Keratinocyte (primary cell): Measurements from ENCODE around the gene LRRC39. TPM values are rescaled to one million over a fixed set of nuclear protein-coding genes. Genes with fewer than 3 reads are reported as not detected.

Source experiments
- DNase-seq: peaks from one replicate; pipeline ENCODE4 v3.0.0-alpha.2; 2011; ENCODE audit warnings: low read depth, missing footprints, low spot score
- FAIRE-seq: peaks from 2 replicates; lab custom pipeline; 2011; peaks lifted over from hg19 to GRCh38; lab: Jason Lieb, UNC
- H2AFZ ChIP-seq: 2 replicates; pipeline ENCODE4 v1.6.0; 2012; ENCODE audit warnings: low read length, control low read depth, inconsistent platforms; ENCODE audit not compliant: control insufficient read depth
- H3K27ac ChIP-seq: 2 replicates; pipeline ENCODE4 v1.5.1; 2011; ENCODE audit warnings: low read length; ENCODE audit not compliant: control insufficient read depth, insufficient read depth
- H3K27me3 ChIP-seq: 3 replicates; pipeline ENCODE4 v1.6.0; 2011; ENCODE audit warnings: low read length; ENCODE audit not compliant: control insufficient read depth, insufficient read depth; ENCODE audit errors: extremely low read depth
- H3K36me3 ChIP-seq, 2 experiments: 2 replicates in 1 of 2; 3 replicates in 1 of 2; pipeline ENCODE4 v1.5.1; 2011; ENCODE audit warnings: low read length in 2 of 2, mild to moderate bottlenecking in 1 of 2; ENCODE audit not compliant: control insufficient read depth in 2 of 2, insufficient read depth in 2 of 2; ENCODE audit errors: extremely low read depth in 1 of 2
- H3K4me1 ChIP-seq: 3 replicates; pipeline ENCODE4 v1.5.1; 2011; ENCODE audit warnings: low read length; ENCODE audit not compliant: control insufficient read depth, insufficient read depth; ENCODE audit errors: extremely low read depth
- H3K4me2 ChIP-seq: 3 replicates; pipeline ENCODE4 v1.6.0; 2011; ENCODE audit warnings: low read depth, low read length; ENCODE audit not compliant: control insufficient read depth, insufficient read depth; ENCODE audit errors: extremely low read depth
- H3K4me3 ChIP-seq, 3 experiments: fragments of 200-600 bp in 1 of 3; sonication (generic) in 1 of 3; 2 replicates in 2 of 3; 3 replicates in 1 of 3; pipeline ENCODE4 v1.5.1; 2011 to 2016; ENCODE audit warnings: low read length in 3 of 3, mild to moderate bottlenecking in 3 of 3, control low read depth in 2 of 3, inconsistent platforms in 1 of 3, low read depth in 1 of 3, mixed read lengths in 1 of 3, mixed run types in 1 of 3, moderate library complexity in 1 of 3; ENCODE audit not compliant: control insufficient read depth in 2 of 3, insufficient read depth in 2 of 3; ENCODE audit errors: extremely low read depth in 1 of 3
- H3K79me2 ChIP-seq: 2 replicates; pipeline ENCODE4 v1.6.0; 2012; ENCODE audit warnings: low read length; ENCODE audit not compliant: control insufficient read depth, insufficient read depth
- H3K9ac ChIP-seq: 3 replicates; pipeline ENCODE4 v1.6.0; 2011; ENCODE audit warnings: low read length; ENCODE audit not compliant: control insufficient read depth, insufficient read depth; ENCODE audit errors: extremely low read depth
- H3K9me1 ChIP-seq: 3 replicates; pipeline ENCODE4 v1.6.0; 2011; ENCODE audit warnings: low read length; ENCODE audit not compliant: control insufficient read depth, insufficient read depth; ENCODE audit errors: extremely low read depth
- H3K9me3 ChIP-seq: 2 replicates; pipeline ENCODE4 v1.5.1; 2012; ENCODE audit warnings: low read depth, low read length; ENCODE audit not compliant: control insufficient read depth
- H4K20me1 ChIP-seq: 3 replicates; pipeline ENCODE4 v1.6.0; 2011; ENCODE audit warnings: low read length; ENCODE audit not compliant: control insufficient read depth, insufficient read depth; ENCODE audit errors: extremely low read depth
- CTCF ChIP-seq, 3 experiments: IDR thresholded peaks in 1 of 3; conservative IDR thresholded peaks in 1 of 3; optimal IDR thresholded peaks in 1 of 3; 2 replicates in 2 of 3; 3 replicates in 1 of 3; pipeline versions ENCODE3 to v1.5.1; 2011; ENCODE audit warnings: low read length in 3 of 3, mild to moderate bottlenecking in 3 of 3, moderate library complexity in 2 of 3, control low read depth in 1 of 3, inconsistent platforms in 1 of 3; ENCODE audit not compliant: insufficient read depth in 2 of 3; ENCODE audit errors: extremely low read depth in 1 of 3
- EZH2 ChIP-seq: IDR thresholded peaks from one replicate; pipeline ENCODE4 v1.6.1; 2012; ENCODE audit warnings: inconsistent platforms, mild to moderate bottlenecking, low read length, moderate library complexity
- dilution Hi-C: fragments of 300-500 bp; cut with MboI; formaldehyde crosslinking; loops from one replicate; pipeline ENCODE4 v1.7.0; 2020; ENCODE audit warnings: low sequenced_read_pairs; ENCODE audit not compliant: extremely low pct_ligation_motif_present
- polyA plus RNA-seq, 5 experiments: library from polyadenylated mRNA; depleted of rRNA in 3 of 5; stranded (reverse) in 3 of 5; stranded (forward) in 1 of 5; unstranded in 1 of 5; fragments of >200 nt; gene quantifications; 1 replicate in 1 of 5; 2 replicates in 3 of 5; 3 replicates in 1 of 5; pipeline versions ENCODE4 v1.2.1 to v1.2.3, GENCODE V29; 2011 to 2012; ENCODE audit warnings: missing spikeins in 2 of 5, low read depth in 1 of 5, low replicate concordance in 1 of 5

LRRC39 gene
- polyA plus RNA-seq, 1 donor (not counting 4 experiments of a cell fraction or from before 2014, with no cell fraction given): 0.88 TPM

- Histone ChIP-seq H3K4me1 (no peaks in the 10 kb centered on the region), H2AFZ (no peak overlapping the region), H3K9me3 (no peaks in the 10 kb centered on the region), H3K9me1 (no peaks in the 10 kb centered on the region), H3K27me3 (no peaks in the 10 kb centered on the region), H3K36me3 (peaks cover 5 to 15% of the 10 kb centered on the region in 2 experiments), H3K9ac (no peak overlapping the region), H3K4me3 (no peak overlapping the region), H3K4me2 (no peak overlapping the region), H4K20me1 (no peaks in the 10 kb centered on the region), H3K27ac (no peak overlapping the region), H3K79me2 (no peaks in the 10 kb centered on the region)
- TF ChIP-seq EZH2 (no peak), CTCF (optimal IDR thresholded peaks at IDR 0.05 in 1 of 3, IDR thresholded peaks at IDR 0.05 in 1 of 3, conservative IDR thresholded peaks at IDR 0.05 in 1 of 3; ENCODE audit: extremely low read depth in 1 of 3, insufficient read depth in 2 of 3, low read length in 3 of 3) (no peak)
- dilution Hi-C loops: no loop called here
- DNase-seq (no peak), FAIRE-seq (no peak)
Observed at GRCh38 chr1:100147875-100148274, 30.2 kb downstream of the LRRC39 start.

GRCh38 chr1:100146958-100147357 lies 31.1 kb downstream of the LRRC39 start:
- DNase-seq (no peak), FAIRE-seq (no peak)
- Histone ChIP-seq H3K27me3 (no peaks in the 10 kb centered on the region), H3K36me3 (peaks cover 6 to 15% of the 10 kb centered on the region in 2 experiments), H3K27ac (no peak overlapping the region), H3K4me2 (no peak overlapping the region), H3K79me2 (no peaks in the 10 kb centered on the region), H3K9me3 (no peaks in the 10 kb centered on the region), H3K9ac (no peak overlapping the region), H3K9me1 (no peaks in the 10 kb centered on the region), H2AFZ (no peak overlapping the region), H3K4me1 (no peaks in the 10 kb centered on the region), H4K20me1 (no peaks in the 10 kb centered on the region), H3K4me3 (no peak overlapping the region)
- dilution Hi-C loops: no loop called here
- no peak for TF ChIP-seq EZH2
- no peak for TF ChIP-seq CTCF (optimal IDR thresholded peaks at IDR 0.05 in 1 of 3, IDR thresholded peaks at IDR 0.05 in 1 of 3, conservative IDR thresholded peaks at IDR 0.05 in 1 of 3; ENCODE audit: extremely low read depth in 1 of 3, insufficient read depth in 2 of 3, low read length in 3 of 3)
